Measurements from ENCODE around the gene NOX3.

The NOX3 gene

DNA sequence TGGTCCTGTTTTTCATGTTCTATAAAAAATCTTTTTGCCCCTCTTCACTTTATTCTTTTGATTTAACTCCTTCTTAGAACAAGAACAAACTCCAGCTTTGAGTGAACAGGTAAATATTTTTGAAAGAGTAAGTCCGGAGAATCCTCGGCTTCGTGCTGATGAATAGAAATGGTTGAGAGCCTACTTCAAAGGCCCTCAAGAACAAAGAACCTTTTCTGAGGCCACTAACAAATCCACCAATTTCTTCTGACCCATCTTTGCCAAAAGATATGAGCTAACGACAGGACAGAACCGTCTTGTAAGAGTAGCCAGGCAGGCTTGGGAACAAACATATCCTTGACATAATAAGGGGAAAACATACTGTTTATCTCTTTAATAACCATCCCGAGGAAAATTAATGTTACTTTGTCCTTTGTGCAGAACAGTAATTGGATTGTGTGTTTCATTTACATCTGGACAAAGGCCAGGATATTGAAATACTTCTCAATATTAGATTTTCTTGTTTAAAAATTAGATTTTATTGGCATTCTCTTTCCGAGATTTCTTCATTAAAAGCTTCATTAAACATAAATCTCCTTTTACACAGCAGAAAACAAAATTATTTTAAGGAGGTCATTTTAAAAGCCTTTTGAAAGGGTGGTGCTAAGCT is 52.9 kb downstream of the NOX3 start:
- no peaks in the 10 kb centered on the region for H3K27me3 ChIP-seq (ENCODE audit: insufficient read depth, low read depth)
- H3K4me3 ChIP-seq (IDR thresholded peaks at IDR 0.05; ENCODE audit: insufficient read depth, low read depth, low read length), result no peak overlapping the region
- no peak overlapping the region for H3K9ac ChIP-seq
- no peaks in the 10 kb centered on the region for H4K20me1 ChIP-seq (ENCODE audit: insufficient read depth)
- H2AFZ ChIP-seq (ENCODE audit: low read depth), result no peak overlapping the region
- no peaks in the 10 kb centered on the region for H3K79me2 ChIP-seq (ENCODE audit: insufficient read depth, low read depth)
- no peaks in the 10 kb centered on the region for H3K4me1 ChIP-seq (ENCODE audit: low read depth, poor library complexity, severe bottlenecking)
- TF ChIP-seq, protein P1, sequence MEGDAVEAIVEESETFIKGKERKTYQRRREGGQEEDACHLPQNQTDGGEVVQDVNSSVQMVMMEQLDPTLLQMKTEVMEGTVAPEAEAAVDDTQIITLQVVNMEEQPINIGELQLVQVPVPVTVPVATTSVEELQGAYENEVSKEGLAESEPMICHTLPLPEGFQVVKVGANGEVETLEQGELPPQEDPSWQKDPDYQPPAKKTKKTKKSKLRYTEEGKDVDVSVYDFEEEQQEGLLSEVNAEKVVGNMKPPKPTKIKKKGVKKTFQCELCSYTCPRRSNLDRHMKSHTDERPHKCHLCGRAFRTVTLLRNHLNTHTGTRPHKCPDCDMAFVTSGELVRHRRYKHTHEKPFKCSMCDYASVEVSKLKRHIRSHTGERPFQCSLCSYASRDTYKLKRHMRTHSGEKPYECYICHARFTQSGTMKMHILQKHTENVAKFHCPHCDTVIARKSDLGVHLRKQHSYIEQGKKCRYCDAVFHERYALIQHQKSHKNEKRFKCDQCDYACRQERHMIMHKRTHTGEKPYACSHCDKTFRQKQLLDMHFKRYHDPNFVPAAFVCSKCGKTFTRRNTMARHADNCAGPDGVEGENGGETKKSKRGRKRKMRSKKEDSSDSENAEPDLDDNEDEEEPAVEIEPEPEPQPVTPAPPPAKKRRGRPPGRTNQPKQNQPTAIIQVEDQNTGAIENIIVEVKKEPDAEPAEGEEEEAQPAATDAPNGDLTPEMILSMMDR (conservative IDR thresholded peaks at IDR 0.05; ENCODE audit: low read depth, low read length), result no peak
- H3K4me2 ChIP-seq, result no peak overlapping the region
- no peak overlapping the region for H3K27ac ChIP-seq
- no peaks in the 10 kb centered on the region for H3K36me3 ChIP-seq (ENCODE audit: insufficient read depth)

DNA sequence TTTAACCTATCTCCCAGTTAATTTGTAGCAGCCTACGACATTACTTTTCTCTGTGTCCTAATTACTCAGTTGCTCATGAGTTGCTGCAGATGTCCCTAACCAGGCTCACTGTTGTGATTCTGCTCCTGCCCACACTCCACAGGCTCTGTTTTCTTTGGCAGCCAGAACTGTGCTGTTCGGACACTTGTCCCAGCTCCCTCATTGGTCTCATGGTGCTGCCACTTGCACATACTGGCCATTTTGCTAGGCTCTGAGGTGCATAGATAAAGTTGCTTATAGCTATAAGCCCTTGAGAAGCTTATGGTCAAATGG is 55.0 kb downstream of the NOX3 start:
- Histone ChIP-seq H3K27ac (no peak overlapping the region), H3K9ac (no peak overlapping the region), H3K36me3 (ENCODE audit: insufficient read depth) (no peaks in the 10 kb centered on the region), H3K4me1 (ENCODE audit: low read depth, poor library complexity, severe bottlenecking) (no peaks in the 10 kb centered on the region), H3K27me3 (ENCODE audit: insufficient read depth, low read depth) (no peaks in the 10 kb centered on the region), H3K79me2 (ENCODE audit: insufficient read depth, low read depth) (no peaks in the 10 kb centered on the region), H3K4me2 (no peak overlapping the region), H3K4me3 (IDR thresholded peaks at IDR 0.05; ENCODE audit: insufficient read depth, low read depth, low read length) (no peak overlapping the region), H4K20me1 (ENCODE audit: insufficient read depth) (no peaks in the 10 kb centered on the region), H2AFZ (ENCODE audit: low read depth) (no peak overlapping the region)
- TF ChIP-seq, protein P1 (conservative IDR thresholded peaks at IDR 0.05; ENCODE audit: low read depth, low read length), result no peak

DNA sequence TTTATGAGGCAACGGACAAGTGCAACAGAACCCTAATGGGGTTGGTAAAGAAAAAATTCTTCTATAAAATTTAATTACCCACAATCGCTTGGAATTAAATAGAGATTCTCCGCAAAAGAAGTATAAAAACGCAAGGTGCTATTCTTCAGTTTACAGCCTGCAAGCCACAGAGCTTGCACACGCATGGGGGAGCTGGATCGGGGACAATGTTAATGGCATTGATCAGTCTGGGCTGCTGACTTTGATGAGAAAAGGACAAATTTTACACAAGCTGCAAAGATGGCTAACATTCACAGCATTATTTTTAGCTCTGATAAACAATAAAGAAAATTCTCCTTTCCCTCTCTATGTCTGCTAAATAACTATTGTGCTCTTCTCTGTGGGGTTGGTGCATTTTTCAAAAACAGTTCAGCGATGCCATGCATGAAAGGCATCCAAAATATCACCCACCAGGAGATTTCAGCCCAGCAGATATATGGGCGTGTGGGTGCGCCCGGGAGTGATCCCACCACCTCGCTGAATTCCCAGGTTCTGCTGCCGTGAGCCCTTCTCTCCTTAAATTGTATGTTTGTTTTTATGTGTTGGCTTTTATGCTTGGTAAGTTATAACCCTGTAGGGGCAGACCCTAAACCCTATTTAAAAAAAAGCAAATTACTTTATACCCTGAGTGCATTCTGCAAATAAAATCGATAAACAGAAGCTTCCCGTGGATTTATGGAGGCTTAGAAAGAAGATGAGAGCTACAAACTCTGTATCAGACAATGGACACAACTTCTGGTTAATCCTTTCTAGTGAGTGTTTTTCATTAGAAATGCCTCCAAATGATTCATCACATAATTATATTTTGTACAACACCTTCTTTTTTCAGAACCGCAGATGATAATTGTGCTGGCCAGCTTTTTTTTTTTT is 55.6 kb downstream of the NOX3 start:
- Histone ChIP-seq H2AFZ (ENCODE audit: low read depth) (no peak overlapping the region), H3K36me3 (ENCODE audit: insufficient read depth) (no peaks in the 10 kb centered on the region), H3K79me2 (ENCODE audit: insufficient read depth, low read depth) (no peaks in the 10 kb centered on the region), H3K4me1 (ENCODE audit: low read depth, poor library complexity, severe bottlenecking) (no peaks in the 10 kb centered on the region), H3K27ac (no peak overlapping the region), H3K4me2 (no peak overlapping the region), H4K20me1 (ENCODE audit: insufficient read depth) (no peaks in the 10 kb centered on the region), H3K9ac (no peak overlapping the region), H3K4me3 (IDR thresholded peaks at IDR 0.05; ENCODE audit: insufficient read depth, low read depth, low read length) (no peak overlapping the region), H3K27me3 (ENCODE audit: insufficient read depth, low read depth) (no peaks in the 10 kb centered on the region)
- TF ChIP-seq, protein P1 (conservative IDR thresholded peaks at IDR 0.05; ENCODE audit: low read depth, low read length), result no peak

DNA sequence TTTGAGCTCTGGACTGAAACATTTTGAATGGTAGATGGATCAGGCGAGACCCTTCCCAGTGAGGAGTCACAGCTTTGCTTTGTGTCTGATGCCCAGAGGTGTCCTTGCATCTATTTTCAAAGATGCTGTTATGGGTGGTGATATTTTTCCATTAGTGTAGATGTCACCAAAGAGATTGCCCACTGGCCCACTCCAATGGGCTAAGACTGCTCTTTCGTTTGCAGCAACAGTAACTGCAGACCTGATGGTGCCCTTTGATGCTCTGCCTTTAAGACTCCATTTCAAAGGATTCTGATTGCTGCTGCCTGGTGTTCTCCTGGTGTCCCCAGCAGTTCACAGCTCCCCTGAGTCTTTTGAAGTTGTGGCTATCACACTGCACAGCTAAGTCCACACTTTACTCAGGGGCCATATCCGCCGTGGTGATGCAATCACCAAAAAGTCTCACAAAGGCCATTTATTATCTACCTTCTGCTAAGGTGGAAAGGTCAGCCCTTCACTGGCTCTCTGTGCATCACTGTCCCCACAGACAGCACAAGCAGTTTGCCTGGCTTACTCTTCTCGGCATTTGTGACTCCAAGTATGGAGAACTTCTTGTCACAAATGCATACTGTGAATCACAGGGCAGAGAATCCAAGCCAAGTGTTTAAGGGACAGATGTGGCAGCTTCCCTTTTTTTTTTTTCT is 56.4 kb downstream of the NOX3 start:
- Histone ChIP-seq H3K4me1 (ENCODE audit: low read depth, poor library complexity, severe bottlenecking) (no peaks in the 10 kb centered on the region), H3K4me2 (no peak overlapping the region), H3K9ac (no peak overlapping the region), H3K27ac (no peak overlapping the region), H2AFZ (ENCODE audit: low read depth) (no peak overlapping the region), H3K27me3 (ENCODE audit: insufficient read depth, low read depth) (no peaks in the 10 kb centered on the region), H4K20me1 (ENCODE audit: insufficient read depth) (no peaks in the 10 kb centered on the region), H3K36me3 (ENCODE audit: insufficient read depth) (no peaks in the 10 kb centered on the region), H3K79me2 (ENCODE audit: insufficient read depth, low read depth) (no peaks in the 10 kb centered on the region), H3K4me3 (IDR thresholded peaks at IDR 0.05; ENCODE audit: insufficient read depth, low read depth, low read length) (no peak overlapping the region)
- TF ChIP-seq, protein P1 (conservative IDR thresholded peaks at IDR 0.05; ENCODE audit: low read depth, low read length), result no peak
